Mucosa of descending colon (tissue), 3 donors: ENCODE measurements around the gene ZNF112. TPM values are rescaled to one million over a fixed set of nuclear protein-coding genes. Genes with fewer than 3 reads are reported as not detected.

Experiments
- ATAC-seq: fragments of 200-7000 bp; cut with Tn5 transposase; one replicate; pipeline ENCODE4 v1.9.1; 2020; ENCODE audit warnings: mild to moderate bottlenecking, moderate library complexity
- DNase-seq, 3 donors: peaks; one replicate each; pipeline ENCODE4 v3.0.0-alpha.2; 2020
- H3K36me3 ChIP-seq: fragments of 200-600 bp; one replicate; pipeline ENCODE4 v1.8.0; 2021; ENCODE audit warnings: low read depth, mild to moderate bottlenecking
- H3K4me1 ChIP-seq: fragments of 200-600 bp; one replicate; pipeline ENCODE4 v1.8.0; 2021; ENCODE audit warnings: low read depth, mild to moderate bottlenecking
- H3K4me3 ChIP-seq: fragments of 200-600 bp; one replicate; pipeline ENCODE4 v1.8.0; 2021; ENCODE audit warnings: mild to moderate bottlenecking
- H3K9me3 ChIP-seq: fragments of 200-600 bp; one replicate; pipeline ENCODE4 v1.8.0; 2021; ENCODE audit warnings: mild to moderate bottlenecking
- intact Hi-C, 2 donors: fragments of 100-400 bp; cut with DNase I in 1 of 2; cut with micrococcal nuclease in 1 of 2; formaldehyde crosslinking; loops; one replicate each; pipeline versions ENCODE4 v1.11.0 to v1.11.1; 2022; cut with DNase I, micrococcal nuclease
- total RNA-seq, 3 donors: library from RNA; stranded (reverse); fragmentation: NEBNext Ultra II Directional in 2 of 3; extraction: Animal tissue kit (Norgen Biotek cat#: 25700) in 2 of 3; gene quantifications; one replicate each; pipeline versions ENCODE4 v1.2.1 to v1.2.4, GENCODE V29; 2021 to 2023
- TF ChIP-seq, protein P1 (sequence below): fragments of 200-600 bp; IDR thresholded peaks from one replicate; pipeline ENCODE4 v1.8.0; 2022; ENCODE audit warnings: antibody characterized with exemption, mild to moderate bottlenecking
- donor health status: DM: no; HTN: no; CAD: no; lungs with moderate emphysema.
- donor health status: DM: no; HTN: no; CAD: no.
- donor health status: DM: no; HTN: yes; CAD: no.

Gene ZNF112
- total RNA-seq, 3 donors from 2014 or later, result 3.5 to 7.5 (median 6.6) TPM

DNA sequence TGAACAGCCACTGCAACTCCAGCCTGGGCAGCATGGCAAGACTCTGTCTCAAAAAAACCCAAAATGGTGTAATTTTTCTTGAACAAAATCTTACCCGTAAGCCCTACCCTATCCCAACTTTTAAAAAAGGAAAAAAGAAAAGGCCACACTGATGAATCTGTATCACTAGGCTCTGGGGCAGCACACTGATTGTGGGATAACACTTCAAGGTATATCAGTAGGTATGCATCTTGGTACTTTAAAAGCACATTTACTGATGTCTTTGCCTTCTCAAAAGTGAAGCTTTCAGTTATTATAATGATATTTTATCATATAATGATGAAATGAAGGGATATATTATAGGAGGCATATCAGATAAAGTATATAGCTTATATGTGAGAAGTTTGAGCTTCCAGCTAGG is 24.3 kb downstream of the ZNF112 start:
- TF ChIP-seq, protein P1, sequence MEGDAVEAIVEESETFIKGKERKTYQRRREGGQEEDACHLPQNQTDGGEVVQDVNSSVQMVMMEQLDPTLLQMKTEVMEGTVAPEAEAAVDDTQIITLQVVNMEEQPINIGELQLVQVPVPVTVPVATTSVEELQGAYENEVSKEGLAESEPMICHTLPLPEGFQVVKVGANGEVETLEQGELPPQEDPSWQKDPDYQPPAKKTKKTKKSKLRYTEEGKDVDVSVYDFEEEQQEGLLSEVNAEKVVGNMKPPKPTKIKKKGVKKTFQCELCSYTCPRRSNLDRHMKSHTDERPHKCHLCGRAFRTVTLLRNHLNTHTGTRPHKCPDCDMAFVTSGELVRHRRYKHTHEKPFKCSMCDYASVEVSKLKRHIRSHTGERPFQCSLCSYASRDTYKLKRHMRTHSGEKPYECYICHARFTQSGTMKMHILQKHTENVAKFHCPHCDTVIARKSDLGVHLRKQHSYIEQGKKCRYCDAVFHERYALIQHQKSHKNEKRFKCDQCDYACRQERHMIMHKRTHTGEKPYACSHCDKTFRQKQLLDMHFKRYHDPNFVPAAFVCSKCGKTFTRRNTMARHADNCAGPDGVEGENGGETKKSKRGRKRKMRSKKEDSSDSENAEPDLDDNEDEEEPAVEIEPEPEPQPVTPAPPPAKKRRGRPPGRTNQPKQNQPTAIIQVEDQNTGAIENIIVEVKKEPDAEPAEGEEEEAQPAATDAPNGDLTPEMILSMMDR, result no peak
- DNase-seq (no peak), ATAC-seq (no peak)
- intact Hi-C loops, result no loop called here
- Histone ChIP-seq H3K36me3 (peaks cover 22% of the 10 kb centered on the region), H3K9me3 (peaks cover 96% of the 10 kb centered on the region), H3K4me1 (no peaks in the 10 kb centered on the region), H3K4me3 (no peak overlapping the region)

DNA sequence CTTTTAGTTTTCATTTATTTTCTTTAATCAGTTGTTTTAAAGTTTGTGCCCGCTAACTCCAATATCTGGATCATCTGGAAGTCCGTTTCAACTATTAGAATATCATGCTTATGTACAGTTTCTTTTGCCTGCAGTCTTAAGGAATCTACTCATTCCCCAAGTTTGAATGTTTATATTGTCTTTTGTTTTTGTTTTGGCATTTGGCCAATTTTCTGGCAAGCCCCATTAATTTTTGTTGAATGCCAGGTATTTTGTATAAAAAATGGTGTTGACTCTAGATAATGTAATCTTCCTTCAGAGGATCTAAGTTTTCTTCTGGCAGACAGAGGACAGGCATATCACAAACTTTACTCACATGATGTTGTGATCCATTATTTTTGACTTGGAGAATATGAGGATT is 40.6 kb downstream of the ZNF112 start:
- H3K36me3 ChIP-seq, result no peaks in the 10 kb centered on the region
- peaks cover 76% of the 10 kb centered on the region for H3K9me3 ChIP-seq
- intact Hi-C loops, result no loop called here
- ATAC-seq, result no peak
- TF ChIP-seq, protein P1, result no peak
- H3K4me3 ChIP-seq, result no peak overlapping the region
- no peak for DNase-seq
- H3K4me1 ChIP-seq, result no peaks in the 10 kb centered on the region

DNA sequence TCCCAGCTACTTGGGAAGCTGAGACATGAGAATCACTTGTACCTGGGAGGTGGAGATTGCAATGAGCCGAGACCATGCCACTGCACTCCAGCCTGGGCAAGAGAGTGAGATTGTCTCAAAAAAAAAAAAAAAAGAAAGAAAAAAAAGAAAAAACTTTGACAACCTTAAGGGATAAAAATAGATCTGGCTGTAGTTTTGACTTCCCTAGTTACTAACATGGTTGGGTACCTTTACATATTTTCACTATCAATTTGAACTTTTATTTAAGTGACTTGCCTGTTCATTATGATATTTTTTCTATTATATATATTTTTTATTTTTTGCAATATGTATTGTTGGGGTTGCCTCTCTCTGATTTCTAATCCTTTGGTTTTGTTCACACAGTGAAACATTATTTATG is 43.2 kb downstream of the ZNF112 start:
- intact Hi-C loops, result no loop called here
- ATAC-seq (no peak), DNase-seq (no peak)
- TF ChIP-seq, protein P1, result no peak
- Histone ChIP-seq H3K4me3 (no peak overlapping the region), H3K36me3 (no peaks in the 10 kb centered on the region), H3K4me1 (no peaks in the 10 kb centered on the region), H3K9me3 (peaks cover 51% of the 10 kb centered on the region)

DNA sequence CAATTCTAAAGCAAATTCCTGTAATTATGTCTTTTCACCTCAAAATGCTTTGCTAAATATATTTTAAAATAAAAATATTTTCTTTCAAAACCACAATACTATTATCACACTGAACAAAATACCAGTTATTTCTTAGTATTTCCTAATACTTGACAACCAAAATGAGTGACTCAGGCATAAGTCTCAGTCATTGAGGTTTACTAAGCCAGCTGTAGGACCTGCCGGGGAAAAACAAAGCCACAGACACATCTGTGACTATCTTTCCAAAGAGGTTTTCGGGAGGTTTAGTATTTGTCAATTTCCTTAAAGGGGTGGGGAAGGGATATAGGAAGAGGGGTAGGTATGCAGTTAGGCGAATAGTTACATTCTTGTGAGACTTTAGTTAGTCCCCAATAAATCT is 48.5 kb downstream of the ZNF112 start:
- intact Hi-C loops, result no loop called here
- H3K4me1 ChIP-seq, result no peaks in the 10 kb centered on the region
- ATAC-seq (no peak), DNase-seq (no peak)
- H3K36me3 ChIP-seq, result no peaks in the 10 kb centered on the region
- peaks cover 24% of the 10 kb centered on the region for H3K9me3 ChIP-seq
- TF ChIP-seq, protein P1, result no peak
- no peak overlapping the region for H3K4me3 ChIP-seq

DNA sequence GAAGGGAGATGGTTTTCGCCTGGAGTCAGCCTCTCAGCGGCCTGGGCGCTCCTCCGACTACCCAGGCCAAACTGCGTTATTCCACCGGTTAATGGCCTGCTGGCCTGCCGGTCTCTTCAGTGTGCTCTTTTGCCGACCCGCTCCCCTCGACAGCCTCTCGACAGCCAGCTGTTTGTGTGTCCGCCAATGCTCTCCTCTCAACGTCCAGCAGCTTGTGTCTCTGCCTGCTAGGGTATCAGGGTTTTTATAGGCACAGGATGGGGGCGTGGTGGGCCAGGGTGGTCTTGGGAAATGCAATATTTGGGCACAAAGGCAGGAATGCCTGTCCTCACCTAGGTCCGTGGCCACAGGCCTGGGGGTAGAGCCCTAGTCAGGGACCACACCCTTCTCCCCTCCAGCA is 50.2 kb downstream of the ZNF112 start:
- intact Hi-C loops, result no loop called here
- no peak overlapping the region for H3K4me3 ChIP-seq
- TF ChIP-seq, protein P1, result no peak
- ATAC-seq, result no peak
- DNase-seq, result no peak
- peaks cover 20% of the 10 kb centered on the region for H3K9me3 ChIP-seq
- no peaks in the 10 kb centered on the region for H3K36me3 ChIP-seq
- H3K4me1 ChIP-seq, result no peaks in the 10 kb centered on the region

DNA sequence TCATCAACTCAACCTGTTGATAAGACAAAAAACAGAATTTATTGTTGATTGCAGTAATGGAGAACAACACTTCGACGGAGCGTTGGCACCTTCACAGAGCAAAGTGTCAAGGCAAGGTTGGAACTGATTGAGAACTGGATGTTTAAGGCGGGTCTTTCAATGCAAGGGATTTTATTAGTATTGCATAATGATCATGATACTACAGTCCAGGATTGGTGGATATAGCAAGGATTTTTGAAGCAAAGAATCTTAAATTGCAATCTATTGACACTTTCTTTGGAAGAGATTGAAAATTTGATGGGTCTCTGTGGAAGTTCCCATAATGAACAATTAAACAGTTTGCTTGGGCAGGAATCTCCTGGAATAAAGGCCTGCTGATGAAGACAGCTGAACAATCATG is 51.0 kb downstream of the ZNF112 start:
- ATAC-seq, result no peak
- intact Hi-C loops, result no loop called here
- H3K4me1 ChIP-seq, result no peaks in the 10 kb centered on the region
- no peak for DNase-seq
- H3K4me3 ChIP-seq, result no peak overlapping the region
- H3K9me3 ChIP-seq, result peaks cover 20% of the 10 kb centered on the region
- no peaks in the 10 kb centered on the region for H3K36me3 ChIP-seq
- TF ChIP-seq, protein P1, result no peak
